ENCODE results near the gene RAG2.

DNA sequence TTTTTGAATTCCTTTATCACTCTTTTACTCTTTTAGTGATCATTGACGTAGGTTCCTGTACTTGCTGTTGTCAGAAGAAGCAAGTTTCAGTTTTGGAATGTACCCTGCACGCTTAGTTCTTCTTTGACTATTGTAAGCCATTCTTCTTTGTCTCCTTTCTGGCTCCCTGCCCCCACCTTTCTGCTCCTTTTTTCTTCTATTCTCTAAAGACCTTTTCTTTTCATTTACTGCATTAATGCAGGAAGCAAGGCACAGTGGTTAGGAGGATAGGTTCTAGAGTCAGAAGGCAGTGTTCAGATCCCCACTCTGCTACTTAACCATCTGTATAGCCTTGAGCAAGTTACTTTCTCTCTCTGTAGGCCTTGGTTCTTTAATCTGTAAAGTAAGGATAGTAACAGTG is 33.7 kb upstream of the RAG2 start:
- TF ChIP-seq, protein P1, sequence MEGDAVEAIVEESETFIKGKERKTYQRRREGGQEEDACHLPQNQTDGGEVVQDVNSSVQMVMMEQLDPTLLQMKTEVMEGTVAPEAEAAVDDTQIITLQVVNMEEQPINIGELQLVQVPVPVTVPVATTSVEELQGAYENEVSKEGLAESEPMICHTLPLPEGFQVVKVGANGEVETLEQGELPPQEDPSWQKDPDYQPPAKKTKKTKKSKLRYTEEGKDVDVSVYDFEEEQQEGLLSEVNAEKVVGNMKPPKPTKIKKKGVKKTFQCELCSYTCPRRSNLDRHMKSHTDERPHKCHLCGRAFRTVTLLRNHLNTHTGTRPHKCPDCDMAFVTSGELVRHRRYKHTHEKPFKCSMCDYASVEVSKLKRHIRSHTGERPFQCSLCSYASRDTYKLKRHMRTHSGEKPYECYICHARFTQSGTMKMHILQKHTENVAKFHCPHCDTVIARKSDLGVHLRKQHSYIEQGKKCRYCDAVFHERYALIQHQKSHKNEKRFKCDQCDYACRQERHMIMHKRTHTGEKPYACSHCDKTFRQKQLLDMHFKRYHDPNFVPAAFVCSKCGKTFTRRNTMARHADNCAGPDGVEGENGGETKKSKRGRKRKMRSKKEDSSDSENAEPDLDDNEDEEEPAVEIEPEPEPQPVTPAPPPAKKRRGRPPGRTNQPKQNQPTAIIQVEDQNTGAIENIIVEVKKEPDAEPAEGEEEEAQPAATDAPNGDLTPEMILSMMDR (IDR thresholded peaks at IDR 0.05; ENCODE audit: low read length), result no peak
- TF ChIP-seq EZH2 (IDR thresholded peaks at IDR 0.05; ENCODE audit: borderline replicate concordance, low read length), result no peak
